ENCODE data around the gene KCNJ6.

KCNJ6 gene

GRCh38 chr21:37749132-37749531 is 167.1 kb downstream of the KCNJ6 start:
- no peaks in the 10 kb centered on the region for H3K36me3 ChIP-seq (ENCODE audit: control insufficient read depth in 4 of 4, insufficient read depth in 4 of 4, low read length in 3 of 4)
- POLR2A ChIA-PET: interaction anchor here (0.6 kb wide), 1 partner anchor 178 kb away, joined by 3 read pairs; no protein-coding TSS in a partner anchor
- CTCF ChIA-PET: interaction anchor here (2.8 kb wide), 1 partner anchor 10 kb away, joined by 9 read pairs; no protein-coding TSS in a partner anchor
- H3K27ac ChIP-seq (ENCODE audit: insufficient read depth in 1 of 2, low read depth in 1 of 2, low read length in 2 of 2, poor library complexity in 1 of 2, severe bottlenecking in 2 of 2): no peak overlapping the region
- no peak for DNase-seq
- H3K4me1 ChIP-seq (ENCODE audit: control extremely low read depth in 1 of 4, control insufficient read depth in 4 of 4, insufficient read depth in 4 of 4, low read length in 3 of 4): no peaks in the 10 kb centered on the region
- H3K27me3 ChIP-seq (replicated peaks in 2 of 5; ENCODE audit: control insufficient read depth in 4 of 5, insufficient read depth in 5 of 5, low read length in 4 of 5): peaks cover 0 to 21% (median 3%) of the 10 kb centered on the region in 5 experiments
- no peak overlapping the region for H3K4me3 ChIP-seq (ENCODE audit: control insufficient read depth in 1 of 7, extremely low read depth in 1 of 7, insufficient read depth in 4 of 7, low read depth in 2 of 7, low read length in 6 of 7)
- WGBS (ENCODE audit: insufficient coverage): 86% methylated on average over 7 of the region's 9 CpGs
- H3K9me3 ChIP-seq (ENCODE audit: control extremely low read depth in 1 of 5, control insufficient read depth in 4 of 5, insufficient read depth in 2 of 5, low read depth in 1 of 5, low read length in 4 of 5): peaks cover 0 to 3% (median 0%) of the 10 kb centered on the region in 5 experiments

GRCh38 chr21:37748351-37748750 is 167.9 kb downstream of the KCNJ6 start:
- CTCF ChIA-PET: interaction anchor here (2.8 kb wide), 1 partner anchor 10 kb away, joined by 9 read pairs; no protein-coding TSS in a partner anchor
- no peak overlapping the region for H3K4me3 ChIP-seq (ENCODE audit: control insufficient read depth in 1 of 7, extremely low read depth in 1 of 7, insufficient read depth in 4 of 7, low read depth in 2 of 7, low read length in 6 of 7)
- H3K9me3 ChIP-seq (ENCODE audit: control extremely low read depth in 1 of 5, control insufficient read depth in 4 of 5, insufficient read depth in 2 of 5, low read depth in 1 of 5, low read length in 4 of 5): peaks cover 0 to 3% (median 0%) of the 10 kb centered on the region in 5 experiments
- H3K36me3 ChIP-seq (ENCODE audit: control insufficient read depth in 4 of 4, insufficient read depth in 4 of 4, low read length in 3 of 4): no peaks in the 10 kb centered on the region
- DNase-seq: no peak
- no peaks in the 10 kb centered on the region for H3K4me1 ChIP-seq (ENCODE audit: control extremely low read depth in 1 of 4, control insufficient read depth in 4 of 4, insufficient read depth in 4 of 4, low read length in 3 of 4)
- peaks cover 0 to 19% (median 3%) of the 10 kb centered on the region in 5 experiments for H3K27me3 ChIP-seq (replicated peaks in 2 of 5; ENCODE audit: control insufficient read depth in 4 of 5, insufficient read depth in 5 of 5, low read length in 4 of 5)
- no peak overlapping the region for H3K27ac ChIP-seq (ENCODE audit: insufficient read depth in 1 of 2, low read depth in 1 of 2, low read length in 2 of 2, poor library complexity in 1 of 2, severe bottlenecking in 2 of 2)
- whole genome bisulfite sequencing (ENCODE audit: insufficient coverage): 97% methylated on average over 2 of the region's 3 CpGs
- POLR2A ChIA-PET: no interaction called here

- Histone ChIP-seq H3K4me3 (ENCODE audit: control insufficient read depth in 1 of 7, extremely low read depth in 1 of 7, insufficient read depth in 4 of 7, low read depth in 2 of 7, low read length in 6 of 7) (no peak overlapping the region), H3K36me3 (ENCODE audit: control insufficient read depth in 4 of 4, insufficient read depth in 4 of 4, low read length in 3 of 4) (no peaks in the 10 kb centered on the region), H3K27ac (ENCODE audit: insufficient read depth in 1 of 2, low read depth in 1 of 2, low read length in 2 of 2, poor library complexity in 1 of 2, severe bottlenecking in 2 of 2) (no peak overlapping the region), H3K9me3 (ENCODE audit: control extremely low read depth in 1 of 5, control insufficient read depth in 4 of 5, insufficient read depth in 2 of 5, low read depth in 1 of 5, low read length in 4 of 5) (peaks cover 0 to 3% (median 0%) of the 10 kb centered on the region in 5 experiments), H3K4me1 (ENCODE audit: control extremely low read depth in 1 of 4, control insufficient read depth in 4 of 4, insufficient read depth in 4 of 4, low read length in 3 of 4) (no peaks in the 10 kb centered on the region), H3K27me3 (replicated peaks in 2 of 5; ENCODE audit: control insufficient read depth in 4 of 5, insufficient read depth in 5 of 5, low read length in 4 of 5) (peaks cover 0 to 7% (median 0%) of the 10 kb centered on the region in 5 experiments)
- 100% methylated on average over 1 of the region's 2 CpGs for WGBS (ENCODE audit: insufficient coverage)
- ChIA-PET CTCF (interaction anchor here (2.8 kb wide), 1 partner anchor 12 kb away, joined by 9 read pairs; no protein-coding TSS in a partner anchor), POLR2A (no interaction called here)
- DNase-seq: no peak
Observed at GRCh38 chr21:37746849-37747248, 169.4 kb downstream of the KCNJ6 start.

- H3K4me3 ChIP-seq (ENCODE audit: control insufficient read depth in 1 of 7, extremely low read depth in 1 of 7, insufficient read depth in 4 of 7, low read depth in 2 of 7, low read length in 6 of 7): no peak overlapping the region
- H3K4me1 ChIP-seq (ENCODE audit: control extremely low read depth in 1 of 4, control insufficient read depth in 4 of 4, insufficient read depth in 4 of 4, low read length in 3 of 4): no peaks in the 10 kb centered on the region
- POLR2A ChIA-PET: no interaction called here
- H3K27me3 ChIP-seq (replicated peaks in 2 of 5; ENCODE audit: control insufficient read depth in 4 of 5, insufficient read depth in 5 of 5, low read length in 4 of 5): peaks cover 0 to 5% (median 0%) of the 10 kb centered on the region in 5 experiments
- H3K36me3 ChIP-seq (ENCODE audit: control insufficient read depth in 4 of 4, insufficient read depth in 4 of 4, low read length in 3 of 4): no peaks in the 10 kb centered on the region
- DNase-seq: no peak
- 92% methylated on average over 2 of the region's 2 CpGs for WGBS (ENCODE audit: insufficient coverage)
- no peak overlapping the region for H3K27ac ChIP-seq (ENCODE audit: insufficient read depth in 1 of 2, low read depth in 1 of 2, low read length in 2 of 2, poor library complexity in 1 of 2, severe bottlenecking in 2 of 2)
- CTCF ChIA-PET: no interaction called here
- peaks cover 0 to 3% (median 0%) of the 10 kb centered on the region in 5 experiments for H3K9me3 ChIP-seq (ENCODE audit: control extremely low read depth in 1 of 5, control insufficient read depth in 4 of 5, insufficient read depth in 2 of 5, low read depth in 1 of 5, low read length in 4 of 5)
Observed at GRCh38 chr21:37744551-37744950, 171.7 kb downstream of the KCNJ6 start.

GRCh38 chr21:37742532-37742931 is 173.7 kb downstream of the KCNJ6 start:
- WGBS (ENCODE audit: insufficient coverage): 93% methylated on average over 1 of the region's 1 CpG
- ChIA-PET CTCF (interaction anchor here (1.6 kb wide), 1 partner anchor 384 kb away, joined by 3 read pairs; no protein-coding TSS in a partner anchor), POLR2A (no interaction called here)
- Histone ChIP-seq H3K27me3 (replicated peaks in 2 of 5; ENCODE audit: control insufficient read depth in 4 of 5, insufficient read depth in 5 of 5, low read length in 4 of 5) (peaks cover 0 to 2% (median 0%) of the 10 kb centered on the region in 5 experiments), H3K9me3 (ENCODE audit: control extremely low read depth in 1 of 5, control insufficient read depth in 4 of 5, insufficient read depth in 2 of 5, low read depth in 1 of 5, low read length in 4 of 5) (peaks cover 0 to under 1% (median 0%) of the 10 kb centered on the region in 5 experiments), H3K4me3 (ENCODE audit: control insufficient read depth in 1 of 7, extremely low read depth in 1 of 7, insufficient read depth in 4 of 7, low read depth in 2 of 7, low read length in 6 of 7) (no peak overlapping the region), H3K36me3 (ENCODE audit: control insufficient read depth in 4 of 4, insufficient read depth in 4 of 4, low read length in 3 of 4) (no peaks in the 10 kb centered on the region), H3K27ac (ENCODE audit: insufficient read depth in 1 of 2, low read depth in 1 of 2, low read length in 2 of 2, poor library complexity in 1 of 2, severe bottlenecking in 2 of 2) (no peak overlapping the region), H3K4me1 (ENCODE audit: control extremely low read depth in 1 of 4, control insufficient read depth in 4 of 4, insufficient read depth in 4 of 4, low read length in 3 of 4) (no peaks in the 10 kb centered on the region)
- DNase-seq: no peak

GRCh38 chr21:37742115-37742514 is 174.1 kb downstream of the KCNJ6 start:
- Histone ChIP-seq H3K27ac (ENCODE audit: insufficient read depth in 1 of 2, low read depth in 1 of 2, low read length in 2 of 2, poor library complexity in 1 of 2, severe bottlenecking in 2 of 2) (no peak overlapping the region), H3K27me3 (replicated peaks in 2 of 5; ENCODE audit: control insufficient read depth in 4 of 5, insufficient read depth in 5 of 5, low read length in 4 of 5) (peaks cover 0 to 2% (median 0%) of the 10 kb centered on the region in 5 experiments), H3K4me1 (ENCODE audit: control extremely low read depth in 1 of 4, control insufficient read depth in 4 of 4, insufficient read depth in 4 of 4, low read length in 3 of 4) (no peaks in the 10 kb centered on the region), H3K4me3 (ENCODE audit: control insufficient read depth in 1 of 7, extremely low read depth in 1 of 7, insufficient read depth in 4 of 7, low read depth in 2 of 7, low read length in 6 of 7) (no peak overlapping the region), H3K9me3 (ENCODE audit: control extremely low read depth in 1 of 5, control insufficient read depth in 4 of 5, insufficient read depth in 2 of 5, low read depth in 1 of 5, low read length in 4 of 5) (no peaks in the 10 kb centered on the region), H3K36me3 (ENCODE audit: control insufficient read depth in 4 of 4, insufficient read depth in 4 of 4, low read length in 3 of 4) (no peaks in the 10 kb centered on the region)
- ChIA-PET POLR2A (no interaction called here), CTCF (interaction anchor here (1.6 kb wide), 1 partner anchor 384 kb away, joined by 3 read pairs; no protein-coding TSS in a partner anchor)
- no peak for DNase-seq

- Histone ChIP-seq H3K27me3 (replicated peaks in 2 of 5; ENCODE audit: control insufficient read depth in 4 of 5, insufficient read depth in 5 of 5, low read length in 4 of 5) (peaks cover 0 to 11% (median 2%) of the 10 kb centered on the region in 5 experiments), H3K9me3 (ENCODE audit: control extremely low read depth in 1 of 5, control insufficient read depth in 4 of 5, insufficient read depth in 2 of 5, low read depth in 1 of 5, low read length in 4 of 5) (no peaks in the 10 kb centered on the region), H3K36me3 (ENCODE audit: control insufficient read depth in 4 of 4, insufficient read depth in 4 of 4, low read length in 3 of 4) (no peaks in the 10 kb centered on the region), H3K27ac (ENCODE audit: insufficient read depth in 1 of 2, low read depth in 1 of 2, low read length in 2 of 2, poor library complexity in 1 of 2, severe bottlenecking in 2 of 2) (no peak overlapping the region), H3K4me1 (ENCODE audit: control extremely low read depth in 1 of 4, control insufficient read depth in 4 of 4, insufficient read depth in 4 of 4, low read length in 3 of 4) (no peaks in the 10 kb centered on the region), H3K4me3 (ENCODE audit: control insufficient read depth in 1 of 7, extremely low read depth in 1 of 7, insufficient read depth in 4 of 7, low read depth in 2 of 7, low read length in 6 of 7) (no peak overlapping the region)
- POLR2A ChIA-PET: interaction anchor here (1.2 kb wide), 1 partner anchor 45 kb away, joined by 3 read pairs; no protein-coding TSS in a partner anchor
- 0% methylated on average over 1 of the region's 2 CpGs for WGBS (ENCODE audit: insufficient coverage)
- no peak for DNase-seq
- CTCF ChIA-PET: no interaction called here
Observed at GRCh38 chr21:37737996-37738395, 178.3 kb downstream of the KCNJ6 start.

All from common myeloid progenitor, CD34-positive (primary cell).